Breast epithelium (tissue), 4 donors: Measurements from ENCODE around the gene C4BPB. TPM values are rescaled to one million over a fixed set of nuclear protein-coding genes. Genes with fewer than 3 reads are reported as not detected.

Source experiments
- DNase-seq, 2 donors: peaks; one replicate each; pipeline ENCODE4 v3.0.0-alpha.2; 2019; ENCODE audit warnings: low spot score in 2 of 2
- H3K27ac ChIP-seq, 2 donors: fragments of 200-600 bp; sonication (generic) in 1 of 2; one replicate each; pipeline ENCODE4 v1.5.1; 2016 to 2019; ENCODE audit warnings: mild to moderate bottlenecking in 1 of 2
- H3K27me3 ChIP-seq, 2 donors: fragments of 200-600 bp; sonication (generic) in 1 of 2; one replicate each; pipeline versions ENCODE4 v1.5.1 to v1.6.0; 2017 to 2019; ENCODE audit warnings: control low read depth in 1 of 2, mild to moderate bottlenecking in 1 of 2
- H3K36me3 ChIP-seq: fragments of 200-600 bp; one replicate; pipeline ENCODE4 v1.5.1; 2019
- H3K4me1 ChIP-seq, 2 donors: fragments of 200-600 bp; sonication (generic); one replicate each; pipeline ENCODE4 v1.5.1; 2016 to 2019; ENCODE audit warnings: control low read depth in 1 of 2
- H3K4me3 ChIP-seq, 3 donors: fragments of 200-600 bp; sonication (generic); 1 replicate in 2 of 3; 2 replicates in 1 of 3; pipeline ENCODE4 v1.5.1; 2016 to 2019; ENCODE audit warnings: mild to moderate bottlenecking in 3 of 3, moderate library complexity in 2 of 3
- H3K9me3 ChIP-seq, 2 donors: fragments of 200-600 bp; sonication (generic) in 1 of 2; one replicate each; pipeline ENCODE4 v1.5.1; 2016 to 2019; ENCODE audit warnings: control low read depth in 1 of 2
- POLR2A ChIP-seq: fragments of 450-650 bp; IDR thresholded peaks from one replicate; pipeline ENCODE4 v1.6.1; 2016; ENCODE audit warnings: antibody characterized with exemption, mild to moderate bottlenecking, moderate library complexity
- POLR2AphosphoS5 ChIP-seq, 3 donors: sonication (generic); formaldehyde crosslinking; IDR thresholded peaks; one replicate each; pipeline ENCODE4 v1.6.1; 2017; ENCODE audit warnings: antibody characterized with exemption in 3 of 3
- intact Hi-C: fragments of 100-400 bp; cut with DNase I; formaldehyde crosslinking; loops from one replicate; pipeline ENCODE4 v1.15.1; 2023; ENCODE audit warnings: low total_unique reads
- total RNA-seq, 3 donors: library from RNA; depleted of rRNA; stranded (reverse); fragments of >200 nt; gene quantifications; one replicate each; pipeline ENCODE4 v1.1.0, GENCODE V29; 2016
- TF ChIP-seq, protein P1 (sequence below), 3 donors: fragments of 450-650 bp; IDR thresholded peaks; one replicate each; pipeline ENCODE4 v1.5.1; 2016 to 2017; ENCODE audit warnings: antibody characterized with exemption in 3 of 3, mild to moderate bottlenecking in 3 of 3, moderate library complexity in 3 of 3

Gene C4BPB
- total RNA-seq, 3 donors from 2014 or later: 0.80 to 3.1 (median 0.98) TPM

DNA sequence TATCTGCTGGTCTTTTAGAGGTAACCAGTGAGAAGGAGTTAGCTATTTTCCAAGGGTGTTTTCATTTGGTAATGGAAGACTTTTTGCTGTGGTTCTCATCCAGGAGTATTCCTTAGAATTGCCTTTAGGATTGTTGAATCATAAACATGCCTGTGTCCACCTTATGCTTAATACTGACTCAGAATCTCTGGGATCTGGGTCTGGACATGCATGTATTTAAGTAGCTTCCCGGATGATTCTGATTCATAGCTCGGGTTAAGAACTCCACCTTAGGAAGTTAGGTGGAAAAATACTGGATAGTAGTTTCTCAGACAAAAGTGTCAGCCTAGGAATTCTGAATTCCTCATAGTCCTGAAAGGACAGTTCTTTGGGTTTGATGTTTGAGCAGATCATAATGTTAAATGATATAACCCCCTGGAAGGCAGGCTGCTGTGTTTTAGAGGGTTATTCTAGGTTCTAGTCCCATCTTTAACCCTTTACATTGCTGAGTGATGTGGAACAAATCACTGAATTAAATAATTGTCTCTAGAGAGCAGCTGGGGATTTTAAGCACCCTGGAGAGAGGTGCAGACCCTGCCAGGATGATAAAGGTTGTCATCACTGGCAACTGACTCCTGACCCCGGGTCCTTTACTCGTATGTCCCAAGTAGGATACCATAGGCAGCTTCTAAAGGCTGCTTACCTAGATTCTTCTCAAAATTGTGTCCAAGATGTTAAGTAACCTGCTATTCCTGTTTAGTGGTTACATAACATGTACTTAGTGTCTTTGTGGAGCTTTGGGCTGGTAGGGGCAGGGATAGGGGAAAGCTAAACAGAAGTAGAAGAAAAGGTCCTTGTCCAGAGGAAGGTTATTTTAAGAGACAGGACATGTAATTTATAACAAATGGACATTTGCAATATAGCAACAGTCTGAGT, 14.5 kb upstream of the C4BPB start:
- H3K36me3 ChIP-seq: no peaks in the 10 kb centered on the region
- peak overlapping the region in 1 of 2 donors; percentile 7 for H3K27ac ChIP-seq
- peaks cover 0 to 4% of the 10 kb centered on the region in 2 donors for H3K4me1 ChIP-seq
- TF ChIP-seq, protein P1, sequence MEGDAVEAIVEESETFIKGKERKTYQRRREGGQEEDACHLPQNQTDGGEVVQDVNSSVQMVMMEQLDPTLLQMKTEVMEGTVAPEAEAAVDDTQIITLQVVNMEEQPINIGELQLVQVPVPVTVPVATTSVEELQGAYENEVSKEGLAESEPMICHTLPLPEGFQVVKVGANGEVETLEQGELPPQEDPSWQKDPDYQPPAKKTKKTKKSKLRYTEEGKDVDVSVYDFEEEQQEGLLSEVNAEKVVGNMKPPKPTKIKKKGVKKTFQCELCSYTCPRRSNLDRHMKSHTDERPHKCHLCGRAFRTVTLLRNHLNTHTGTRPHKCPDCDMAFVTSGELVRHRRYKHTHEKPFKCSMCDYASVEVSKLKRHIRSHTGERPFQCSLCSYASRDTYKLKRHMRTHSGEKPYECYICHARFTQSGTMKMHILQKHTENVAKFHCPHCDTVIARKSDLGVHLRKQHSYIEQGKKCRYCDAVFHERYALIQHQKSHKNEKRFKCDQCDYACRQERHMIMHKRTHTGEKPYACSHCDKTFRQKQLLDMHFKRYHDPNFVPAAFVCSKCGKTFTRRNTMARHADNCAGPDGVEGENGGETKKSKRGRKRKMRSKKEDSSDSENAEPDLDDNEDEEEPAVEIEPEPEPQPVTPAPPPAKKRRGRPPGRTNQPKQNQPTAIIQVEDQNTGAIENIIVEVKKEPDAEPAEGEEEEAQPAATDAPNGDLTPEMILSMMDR (IDR thresholded peaks at IDR 0.05): no peak
- TF ChIP-seq POLR2AphosphoS5 (IDR thresholded peaks at IDR 0.05): no peak
- TF ChIP-seq POLR2A: no peak
- H3K4me3 ChIP-seq: no peak overlapping the region
- no peak for DNase-seq
- H3K27me3 ChIP-seq: no peaks in the 10 kb centered on the region
- intact Hi-C loops: no loop called here
- no peaks in the 10 kb centered on the region for H3K9me3 ChIP-seq

DNA sequence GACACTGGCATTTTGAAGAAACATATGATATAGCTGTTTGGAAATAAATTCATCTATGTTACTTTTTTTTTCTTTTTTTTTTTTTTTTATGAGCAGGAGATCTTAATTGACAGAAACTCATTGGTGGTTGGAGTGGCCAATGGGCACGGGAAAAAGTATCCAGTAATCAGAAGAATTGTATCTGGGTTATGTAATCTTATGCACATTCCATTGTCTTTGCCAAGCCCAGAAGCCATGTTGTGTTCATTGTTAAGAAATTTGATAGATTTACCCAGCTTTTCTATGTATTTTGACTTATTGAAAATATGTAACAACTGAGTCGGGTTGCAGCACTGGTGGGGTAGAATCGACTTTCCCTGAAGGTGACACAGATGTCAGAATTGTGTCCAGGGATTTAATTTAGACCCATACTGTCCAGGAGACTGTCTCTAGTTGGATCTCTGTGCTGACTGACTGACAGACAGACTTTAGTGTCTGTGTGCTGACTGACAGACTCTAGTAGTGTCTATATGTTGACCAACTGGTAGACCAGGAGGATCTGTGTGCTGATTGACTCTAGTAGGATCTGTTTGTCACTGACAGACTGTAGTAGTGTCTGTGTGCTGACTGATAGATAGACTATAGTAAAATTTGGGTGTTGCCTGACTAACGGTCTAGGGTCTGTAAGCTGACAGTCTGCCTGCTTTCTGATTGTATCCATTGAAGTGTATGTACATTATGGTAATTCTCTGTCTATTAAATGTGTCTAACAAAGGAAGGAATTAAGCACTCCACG, 12.3 kb upstream of the C4BPB start:
- Histone ChIP-seq H3K36me3 (no peaks in the 10 kb centered on the region), H3K27ac (no peak overlapping the region), H3K4me1 (peaks cover 0 to 4% of the 10 kb centered on the region in 2 donors), H3K27me3 (no peaks in the 10 kb centered on the region), H3K4me3 (no peak overlapping the region), H3K9me3 (no peaks in the 10 kb centered on the region)
- no peak for TF ChIP-seq POLR2A
- no peak for TF ChIP-seq POLR2AphosphoS5 (IDR thresholded peaks at IDR 0.05)
- TF ChIP-seq, protein P1 (IDR thresholded peaks at IDR 0.05): no peak
- intact Hi-C loops: loop anchor here (2.0 to 5.0 kb wide), 2 partner anchors 46 to 601 kb away; no protein-coding TSS in a partner anchor
- no peak for DNase-seq

DNA sequence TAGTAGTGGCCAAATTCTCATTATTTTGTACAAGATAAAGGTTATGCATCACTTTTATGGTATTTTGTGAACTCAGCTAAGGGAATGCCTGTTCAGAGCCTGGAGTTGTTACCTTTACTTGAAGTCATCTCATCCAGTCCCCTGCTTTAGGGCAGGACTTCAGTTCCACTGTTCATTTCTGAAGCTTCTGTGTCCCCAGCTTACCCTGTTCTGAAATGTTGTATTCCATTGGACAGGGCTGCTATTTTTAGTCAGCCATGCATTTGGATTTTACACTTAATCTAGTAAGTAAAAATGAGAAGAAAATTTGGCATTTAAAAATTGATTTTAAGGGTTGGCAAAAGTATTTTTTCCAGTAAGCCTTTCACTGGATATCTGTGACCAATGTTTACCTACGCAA, 11.6 kb upstream of the C4BPB start:
- DNase-seq: no peak
- H3K27me3 ChIP-seq: no peaks in the 10 kb centered on the region
- peaks cover 0 to 4% of the 10 kb centered on the region in 2 donors for H3K4me1 ChIP-seq
- no peaks in the 10 kb centered on the region for H3K9me3 ChIP-seq
- no peaks in the 10 kb centered on the region for H3K36me3 ChIP-seq
- no peak overlapping the region for H3K27ac ChIP-seq
- TF ChIP-seq POLR2AphosphoS5 (IDR thresholded peaks at IDR 0.05): no peak
- TF ChIP-seq, protein P1 (IDR thresholded peaks at IDR 0.05): no peak
- no peak for TF ChIP-seq POLR2A
- H3K4me3 ChIP-seq: no peak overlapping the region
- intact Hi-C loops: loop anchor here (2.0 to 5.0 kb wide), 2 partner anchors 46 to 600 kb away; no protein-coding TSS in a partner anchor

DNA sequence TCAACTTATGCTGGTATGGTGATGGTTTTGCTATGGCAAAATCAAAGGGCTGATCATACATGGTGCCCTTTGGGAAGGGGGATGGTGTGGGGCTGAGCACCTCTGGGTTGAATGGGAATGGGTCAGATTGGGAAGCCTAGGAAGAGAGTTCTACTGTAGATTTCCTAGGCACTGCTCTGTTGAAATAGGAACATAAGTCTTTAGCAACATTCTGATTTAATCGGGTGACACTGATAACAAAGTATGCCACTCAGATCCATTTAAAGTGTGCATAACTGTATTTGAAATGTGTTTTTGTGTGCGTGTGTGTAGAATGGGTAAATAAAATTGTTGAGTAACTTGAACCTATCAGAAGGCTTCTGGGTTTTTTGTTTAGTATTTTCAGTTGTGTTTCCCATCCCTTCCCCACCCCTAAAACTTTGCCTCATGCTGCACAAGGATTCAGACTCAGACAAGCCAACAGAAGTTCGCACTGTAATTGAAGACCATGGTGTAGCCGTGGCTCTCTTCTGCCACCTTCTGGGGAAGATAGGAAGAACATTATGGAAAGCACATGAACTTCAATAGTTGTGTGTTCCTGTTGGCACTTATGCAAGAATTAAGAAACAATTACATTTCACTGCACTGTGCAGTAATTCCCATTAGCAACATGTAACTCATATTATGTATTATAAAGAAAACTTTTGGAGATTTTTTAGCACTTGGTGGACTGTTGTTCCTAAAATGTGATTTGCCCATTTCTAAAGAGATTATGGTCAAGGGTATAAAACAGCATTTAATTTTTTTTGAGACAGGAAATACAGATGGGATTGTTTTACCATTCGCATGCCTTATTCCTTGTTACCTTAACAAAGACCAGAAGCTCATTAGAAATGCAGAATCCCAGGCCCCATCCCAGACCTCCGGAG, 10.9 kb upstream of the C4BPB start:
- Histone ChIP-seq H3K27ac (no peak overlapping the region), H3K36me3 (no peaks in the 10 kb centered on the region), H3K4me3 (no peak overlapping the region), H3K4me1 (peaks cover 0 to 4% of the 10 kb centered on the region in 2 donors), H3K27me3 (no peaks in the 10 kb centered on the region), H3K9me3 (no peaks in the 10 kb centered on the region)
- TF ChIP-seq POLR2AphosphoS5 (IDR thresholded peaks at IDR 0.05): peak in 1 of 3 donors; percentile 33
- no peak for TF ChIP-seq POLR2A
- TF ChIP-seq, protein P1 (IDR thresholded peaks at IDR 0.05): peak; percentile 68 to 90 (median 88)
- intact Hi-C loops: loop anchor here (2.0 to 5.0 kb wide), 2 partner anchors 47 to 600 kb away; no protein-coding TSS in a partner anchor
- peak in 1 of 2 donors; percentile 67 for DNase-seq
